Adipose tissue (tissue), 3 donors: ENCODE data around the gene FAM78A. TPM values are rescaled to one million over a fixed set of nuclear protein-coding genes. Genes with fewer than 3 reads are reported as not detected.

Source experiments
- H3K27ac ChIP-seq: one replicate; pipeline ENCODE4 v1.5.1; 2013; ENCODE audit warnings: low read depth, low read length
- WGBS, 3 donors: extraction: QIAGEN DNeasy Blood & Tissue Kit; methylation state at CpG; one replicate each; pipeline ENCODE4 v1.1.7; 2013; 5-methylcytosine and 5-hydroxymethylcytosine counted together
- polyA plus RNA-seq, 3 donors: library from polyadenylated mRNA; stranded (reverse); fragments of 200-250 nt; gene quantifications; one replicate each; pipeline ENCODE4 v1.2.3, GENCODE V29; 2013
- donor health status: healthy with polysubstance abuse.
- donor health status: Bipolar disorder and iron deficiency.
- donor health status: healthy.

FAM78A gene, protein sequence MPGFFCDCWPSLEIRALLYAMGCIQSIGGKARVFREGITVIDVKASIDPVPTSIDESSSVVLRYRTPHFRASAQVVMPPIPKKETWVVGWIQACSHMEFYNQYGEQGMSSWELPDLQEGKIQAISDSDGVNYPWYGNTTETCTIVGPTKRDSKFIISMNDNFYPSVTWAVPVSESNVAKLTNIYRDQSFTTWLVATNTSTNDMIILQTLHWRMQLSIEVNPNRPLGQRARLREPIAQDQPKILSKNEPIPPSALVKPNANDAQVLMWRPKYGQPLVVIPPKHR
- 1 to 10 TPM in 2 of 3 donors, under 1 TPM in 1; 0.70 to 2.5 (median 1.7) TPM for polyA plus RNA-seq

DNA sequence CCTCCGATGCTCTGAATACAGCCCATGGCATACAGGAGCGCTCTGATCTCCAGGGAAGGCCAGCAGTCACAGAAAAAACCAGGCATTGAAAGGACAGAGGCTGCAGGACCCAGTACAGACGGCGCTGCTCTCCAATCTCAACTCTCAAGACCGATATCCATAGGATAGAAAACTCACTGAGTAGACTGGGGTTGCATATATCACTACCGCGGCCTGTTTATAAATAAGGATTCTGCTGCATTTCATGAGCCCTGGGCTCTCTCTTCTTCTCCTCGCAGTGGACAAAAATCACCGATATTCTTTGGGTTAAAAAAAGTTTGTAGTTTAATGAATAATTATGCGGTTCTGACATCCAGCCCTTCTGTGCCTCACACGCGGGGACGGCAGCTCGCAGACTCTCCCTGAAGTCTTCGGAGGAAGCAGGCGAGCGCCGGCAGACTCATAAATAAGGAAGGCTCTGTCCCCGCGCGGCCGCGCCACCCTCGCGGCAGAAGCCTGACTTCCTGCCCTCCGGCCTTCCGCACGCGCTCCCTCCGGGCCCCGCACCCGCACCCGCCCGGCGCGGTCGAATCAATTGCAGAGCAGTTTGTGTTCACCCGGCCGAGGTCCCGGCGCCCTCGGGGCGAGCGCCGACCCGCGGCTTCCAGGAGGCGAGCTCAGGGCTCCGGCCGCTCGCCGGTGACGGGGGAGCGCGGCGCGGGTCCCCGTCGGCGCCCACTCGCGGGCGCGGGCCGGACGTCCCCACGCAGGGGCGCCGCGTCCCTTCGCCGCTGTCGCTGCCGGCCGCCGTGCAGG is at the start of gene FAM78A:
FAM78A (minus strand) TSS at position 417 of the 795 bp plus-strand sequence; CDS start at position 86, 331 bp downstream.
- WGBS, 3 donors = 5 to 16% (median 6%) methylated on average over 62 to 76 of the region's 76 CpGs
- no peak within 1 kb of the TSS for H3K27ac ChIP-seq

GRCh38 chr9:131324736-131325679 is 48.7 kb upstream of the FAM78A start:
- 90 to 92% (median 90%) methylated on average over 20 to 21 of the region's 21 CpGs for WGBS, 3 donors
- no peak overlapping the region for H3K27ac ChIP-seq

GRCh38 chr9:131323629-131324028 is 47.3 kb upstream of the FAM78A start:
- no peak overlapping the region for H3K27ac ChIP-seq
- 44 to 91% (median 89%) methylated on average over 8 of the region's 8 CpGs for WGBS, 3 donors

GRCh38 chr9:131320031-131320685 is 43.8 kb upstream of the FAM78A start:
- no peak overlapping the region for H3K27ac ChIP-seq
- WGBS, 3 donors = 48 to 69% (median 66%) methylated on average over 19 of the region's 19 CpGs

GRCh38 chr9:131319486-131319885 is 43.2 kb upstream of the FAM78A start:
- no peak overlapping the region for H3K27ac ChIP-seq
- WGBS, 3 donors = 62 to 89% (median 75%) methylated on average over 12 of the region's 12 CpGs

- H3K27ac ChIP-seq = no peak overlapping the region
- WGBS, 3 donors = 74 to 81% (median 81%) methylated on average over 23 of the region's 23 CpGs
These were observed 42.1 kb upstream of the FAM78A start for GRCh38 chr9:131318231-131319085.

GRCh38 chr9:131312822-131313770 is 36.8 kb upstream of the FAM78A start:
- H3K27ac ChIP-seq = no peak overlapping the region
- WGBS, 3 donors = 87 to 92% (median 90%) methylated on average over 28 of the region's 28 CpGs

DNA sequence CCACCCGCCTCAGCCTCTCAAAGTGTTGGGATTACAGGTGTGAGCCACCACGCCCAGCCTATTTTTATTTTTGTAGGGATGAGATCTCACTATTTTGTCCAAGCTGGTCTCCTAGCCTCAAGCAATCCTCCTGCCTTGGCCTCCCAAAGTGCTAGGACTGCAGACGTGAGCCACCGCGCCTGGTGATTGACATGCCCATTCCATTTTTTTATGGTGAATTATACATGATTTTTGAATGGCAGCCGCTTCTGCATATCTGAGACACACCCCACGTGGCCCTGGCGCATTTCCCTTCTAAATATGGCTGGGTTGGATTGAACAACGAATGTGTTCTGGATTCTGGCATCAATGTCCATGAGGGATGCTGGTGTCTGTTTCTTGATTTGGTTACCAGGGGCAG is 35.9 kb upstream of the FAM78A start:
- no peak overlapping the region for H3K27ac ChIP-seq
- WGBS, 3 donors = 86 to 89% (median 86%) methylated on average over 9 of the region's 9 CpGs

DNA sequence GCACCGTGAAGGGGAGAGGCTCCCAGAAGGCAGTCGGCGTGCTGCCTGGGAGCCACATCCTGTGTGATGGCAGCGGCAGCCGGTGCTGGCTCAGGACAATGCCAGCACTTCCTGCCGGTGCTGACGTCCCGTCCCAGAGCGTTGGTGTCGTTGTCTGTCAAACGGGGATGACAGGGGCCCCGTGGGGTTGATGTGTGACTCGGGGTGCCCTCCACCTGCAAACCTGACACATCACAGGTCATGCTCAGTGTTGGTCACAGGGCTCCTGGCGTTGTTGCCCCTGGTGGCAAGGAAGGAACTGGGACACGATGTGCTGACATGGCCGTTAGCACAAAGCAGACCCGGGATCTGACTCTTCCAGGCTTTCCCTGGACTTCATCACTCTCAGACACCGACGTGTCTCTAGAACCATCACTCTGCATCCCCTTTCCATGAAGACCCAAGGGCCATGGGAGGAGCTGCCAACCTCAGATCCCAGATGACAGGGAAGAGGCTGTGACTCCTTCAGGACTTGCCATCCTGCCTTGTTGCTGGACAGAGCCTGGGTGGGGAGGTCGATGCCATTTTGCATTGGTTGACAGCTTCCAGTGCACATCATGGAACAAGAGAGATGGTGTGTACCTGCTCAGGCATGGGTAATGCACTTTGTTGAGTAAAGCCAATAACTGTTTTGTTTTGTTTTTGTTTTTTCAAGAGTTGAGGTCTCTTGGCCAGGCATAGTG is 34.7 kb upstream of the FAM78A start:
- 23 to 30% (median 27%) methylated on average over 20 of the region's 20 CpGs for WGBS, 3 donors
- H3K27ac ChIP-seq = no peak overlapping the region

- no peak overlapping the region for H3K27ac ChIP-seq
- WGBS, 3 donors = 83 to 87% (median 86%) methylated on average over 18 of the region's 18 CpGs
These were observed 33.4 kb upstream of the FAM78A start for GRCh38 chr9:131309530-131310276.

DNA sequence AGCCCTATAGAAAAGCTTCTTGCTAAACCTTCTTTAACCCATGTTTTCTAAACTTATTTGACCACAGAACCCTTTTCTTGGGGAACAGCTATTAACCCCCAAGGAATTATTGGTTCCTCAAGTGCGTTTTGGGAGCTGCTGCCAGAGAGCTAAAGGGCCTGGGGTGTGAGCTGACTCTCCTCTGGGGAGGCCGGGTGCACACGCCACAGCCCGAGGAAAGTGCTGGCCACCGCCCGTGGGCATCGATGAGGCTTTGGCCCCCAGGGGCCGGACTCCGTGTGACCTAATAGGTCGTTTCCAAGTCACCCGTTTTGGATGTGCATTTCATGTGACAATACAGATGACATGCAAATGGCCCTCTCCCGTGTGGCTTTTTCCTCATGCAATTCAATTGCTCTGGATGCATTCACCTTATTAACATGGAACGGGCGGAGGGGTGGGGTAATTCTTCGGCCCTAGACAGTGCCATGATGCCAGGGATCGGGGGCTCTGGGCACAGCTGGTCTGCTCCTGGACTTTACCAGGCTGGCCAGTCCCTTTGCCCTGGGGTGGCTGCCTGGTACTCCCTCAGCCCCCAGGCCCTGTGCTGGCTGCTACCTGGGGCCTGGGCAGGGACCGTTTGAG is 32.7 kb upstream of the FAM78A start:
- no peak overlapping the region for H3K27ac ChIP-seq
- 78 to 80% (median 79%) methylated on average over 17 of the region's 17 CpGs for WGBS, 3 donors

DNA sequence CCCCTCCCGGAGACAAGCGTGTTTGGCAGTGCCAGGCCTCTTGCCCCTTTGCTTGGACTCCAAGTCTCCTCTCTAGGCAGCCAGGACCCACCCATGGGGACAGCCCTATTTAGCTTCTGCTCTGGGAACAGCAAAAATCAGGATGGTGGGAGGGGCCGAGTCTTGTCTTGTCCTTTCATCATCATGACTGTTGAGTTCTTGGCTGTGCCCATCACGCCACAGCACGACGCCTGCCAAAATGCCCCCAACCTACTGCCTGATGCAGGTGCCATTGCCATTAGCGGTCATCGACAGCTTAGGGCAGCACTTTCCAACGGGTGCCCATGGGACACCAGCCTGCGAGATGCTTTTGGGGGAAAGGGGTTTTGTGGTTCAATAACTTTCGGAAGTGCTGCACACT is 32.1 kb upstream of the FAM78A start:
- H3K27ac ChIP-seq = no peak overlapping the region
- 89 to 96% (median 92%) methylated on average over 11 of the region's 11 CpGs for WGBS, 3 donors

DNA sequence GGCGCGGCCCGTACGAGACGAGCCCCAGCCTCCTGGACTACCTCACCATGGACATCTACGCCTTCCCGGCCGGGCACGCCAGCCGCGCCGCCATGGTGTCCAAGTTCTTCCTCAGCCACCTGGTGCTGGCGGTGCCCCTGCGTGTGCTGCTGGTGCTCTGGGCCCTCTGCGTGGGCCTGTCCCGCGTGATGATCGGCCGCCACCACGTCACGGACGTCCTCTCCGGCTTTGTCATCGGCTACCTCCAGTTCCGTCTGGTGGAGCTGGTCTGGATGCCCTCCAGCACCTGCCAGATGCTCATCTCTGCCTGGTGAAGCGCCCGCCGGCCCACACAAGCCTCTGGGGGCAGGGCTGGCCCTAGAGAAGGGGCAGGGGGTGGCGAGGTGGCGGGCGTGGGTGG is 31.7 kb upstream of the FAM78A start:
- 91 to 93% (median 92%) methylated on average over 27 to 31 of the region's 31 CpGs for WGBS, 3 donors

GRCh38 chr9:131306397-131307004 is 30.2 kb upstream of the FAM78A start:
- WGBS, 3 donors = 92 to 95% (median 93%) methylated on average over 14 of the region's 14 CpGs
- H3K27ac ChIP-seq = no peak overlapping the region

More for the DNA sequence above, 31.7 kb upstream of the FAM78A start:
- no peak overlapping the region for H3K27ac ChIP-seq
